Fibroblast of pulmonary artery (primary cell): ENCODE measurements around the gene UNC5A.
A peak's percentile ranks its signal among the peaks of the same experiment; 100 is the strongest.

Experiments used
- DNase-seq: peaks from one replicate; pipeline ENCODE4 v3.0.0-alpha.2; 2010; ENCODE audit warnings: low read depth
- H3K4me3 ChIP-seq: replicated peaks from 2 replicates; pipeline ENCODE4 v1.5.1; 2011; ENCODE audit warnings: low read depth, mild to moderate bottlenecking, control low read depth, low read length, moderate library complexity
- CTCF ChIP-seq: IDR thresholded peaks from 2 replicates; pipeline ENCODE4 v1.5.1; 2011; ENCODE audit warnings: mild to moderate bottlenecking, control low read depth, low read length, inconsistent platforms; ENCODE audit errors: missing control alignments

UNC5A gene

GRCh38 chr5:176802116-176802784 lies 8.1 kb upstream of the UNC5A start:
- no peak for TF ChIP-seq CTCF
- no peak overlapping the region for H3K4me3 ChIP-seq
- DNase-seq = no peak

- no peak for DNase-seq
- TF ChIP-seq CTCF = no peak
- no peak overlapping the region for H3K4me3 ChIP-seq
Measured at GRCh38 chr5:176803068-176803942, 7.1 kb upstream of the UNC5A start.

GRCh38 chr5:176803943-176804498 lies 6.3 kb upstream of the UNC5A start:
- no peak overlapping the region for H3K4me3 ChIP-seq
- TF ChIP-seq CTCF = no peak
- peak; percentile 57 for DNase-seq

- H3K4me3 ChIP-seq = no peak overlapping the region
- peak; percentile 45 for DNase-seq
- TF ChIP-seq CTCF = no peak
Measured at GRCh38 chr5:176806137-176806536, 4.2 kb upstream of the UNC5A start.

GRCh38 chr5:176809544-176810080 lies 747 bp upstream of the UNC5A start:
- TF ChIP-seq CTCF = no peak
- no peak overlapping the region for H3K4me3 ChIP-seq
- DNase-seq = no peak

- H3K4me3 ChIP-seq = peak overlapping the region; percentile 5
- DNase-seq = peak; percentile 2
- no peak for TF ChIP-seq CTCF
Measured at GRCh38 chr5:176810687-176811501, 535 bp downstream of the UNC5A start.
